Astrocyte (in vitro differentiated cells and primary cell): ENCODE results near the gene CHMP1A.
"Not testable (repeated sequence)": the region's sequence is repeated elsewhere in the genome, so short reads cannot be mapped to it uniquely, and the experiment has no call there.

Source experiments
- CTCF ChIP-seq: IDR thresholded peaks from 2 replicates; pipeline ENCODE4 v1.5.1; 2011; ENCODE audit warnings: low read depth, mild to moderate bottlenecking, inconsistent platforms, low read length, moderate library complexity; ENCODE audit not compliant: insufficient read depth
- EZH2 ChIP-seq: IDR thresholded peaks from 2 replicates; pipeline ENCODE4 v1.6.1; 2012; ENCODE audit warnings: mild to moderate bottlenecking, low read length, inconsistent platforms; ENCODE audit not compliant: insufficient read depth

- not testable (repeated sequence) for TF ChIP-seq CTCF, EZH2
These were observed 41.2 kb upstream of the CHMP1A start for GRCh38 chr16:89698717-89699116.
